HepG2 (cell line): ENCODE measurements around the gene DOK7. TPM values are rescaled to one million over a fixed set of nuclear protein-coding genes. Genes with fewer than 3 reads are reported as not detected.

Experiments used
- AGO2 ChIP-seq: fragments of 200-400 bp; formaldehyde crosslinking; optimal IDR thresholded peaks from 2 replicates; pipeline ENCODE3; 2017; ENCODE audit warnings: mild to moderate bottlenecking, low read depth, low read length, moderate library complexity
- EED ChIP-seq: sonication (generic); formaldehyde crosslinking; IDR thresholded peaks from 2 replicates; pipeline ENCODE4 v1.5.0; 2020; ENCODE audit warnings: mild to moderate bottlenecking, missing genetic modification reagents
- KAT8 ChIP-seq: IDR thresholded peaks from 2 replicates; pipeline ENCODE4 v1.6.1; 2016; ENCODE audit warnings: missing genetic modification reagents, missing compliant biosample characterization
- NKX3-1 ChIP-seq: sonication (generic); formaldehyde crosslinking; IDR thresholded peaks from 2 replicates; pipeline ENCODE4 v1.5.0; 2020; ENCODE audit warnings: missing genetic modification reagents
- REXO4 ChIP-seq: sonication (generic); formaldehyde crosslinking; IDR thresholded peaks from 2 replicates; pipeline ENCODE4 v1.8.0; 2022; ENCODE audit warnings: missing genetic modification reagents, mild to moderate bottlenecking, borderline replicate concordance
- ZBTB7A ChIP-seq: sonication (generic); formaldehyde crosslinking; IDR thresholded peaks from 2 replicates; pipeline ENCODE4 v1.8.0; 2022; ENCODE audit warnings: mild to moderate bottlenecking, missing genetic modification reagents
- ZC3H4 ChIP-seq: sonication (generic); formaldehyde crosslinking; IDR thresholded peaks from 2 replicates; pipeline ENCODE4 v1.4.0; 2020; ENCODE audit warnings: missing genetic modification reagents, borderline replicate concordance
- ZNF562 ChIP-seq: sonication (generic); formaldehyde crosslinking; IDR thresholded peaks from 2 replicates; pipeline ENCODE4 v1.8.0; 2022; ENCODE audit warnings: missing genetic modification reagents, borderline replicate concordance
- ZNF850 ChIP-seq: sonication (generic); formaldehyde crosslinking; conservative IDR thresholded peaks from 2 replicates; pipeline ENCODE4 v1.9.0; 2021; ENCODE audit warnings: mild to moderate bottlenecking, missing genetic modification reagents
- polyA plus RNA-seq, 8 experiments: library from polyadenylated mRNA; depleted of rRNA in 3 of 8; stranded (reverse) in 7 of 8; unstranded in 1 of 8; fragments of >200 nt; fragmentation: Illumina TruSeq in 4 of 8; extraction: Trizol in 4 of 8; gene quantifications; 2 replicates each; pipeline versions ENCODE4 v1.2.1 to v1.2.3, GENCODE V29; 2011 to 2016; ENCODE audit warnings: low read depth in 4 of 8, missing spikeins in 1 of 8, mixed read lengths in 1 of 8; ENCODE audit not compliant: insufficient read depth in 1 of 8
- total RNA-seq, 5 experiments: library from RNA; depleted of rRNA; stranded (reverse); fragments of >200 nt; fragmentation: Illumina TruSeq; extraction: Trizol; gene quantifications; 2 replicates each; pipeline ENCODE4 v1.2.3, GENCODE V29; 2016; ENCODE audit warnings: low read depth in 1 of 5
- TF ChIP-seq, protein P1 (sequence below): sonication (generic); formaldehyde crosslinking; IDR thresholded peaks from 2 replicates; pipeline ENCODE4 v1.4.0; 2020; ENCODE audit warnings: missing genetic modification reagents
- TF ChIP-seq, protein P2 (sequence below): sonication (generic); formaldehyde crosslinking; IDR thresholded peaks from 2 replicates; pipeline ENCODE4; 2020; ENCODE audit warnings: missing genetic modification reagents, mild to moderate bottlenecking, borderline replicate concordance
- TF ChIP-seq, protein P3 (sequence below): sonication (generic); formaldehyde crosslinking; conservative IDR thresholded peaks from 2 replicates; pipeline ENCODE4 v1.8.0; 2022; ENCODE audit warnings: missing genetic modification reagents
- TF ChIP-seq, protein P4 (sequence below): IDR thresholded peaks from 2 replicates; pipeline ENCODE4 v1.6.1; 2016; ENCODE audit warnings: low read depth
- TF ChIP-seq, protein P5 (sequence below): sonication (generic); formaldehyde crosslinking; IDR thresholded peaks from 2 replicates; pipeline ENCODE4 v1.4.0; 2020; ENCODE audit warnings: missing genetic modification reagents

DOK7 gene
- total and polyA plus RNA-seq, 2 of the 13 experiments (the other 11 are each of a cell fraction or from before 2014, with no cell fraction given) = 0.03 to 0.07 TPM

DNA sequence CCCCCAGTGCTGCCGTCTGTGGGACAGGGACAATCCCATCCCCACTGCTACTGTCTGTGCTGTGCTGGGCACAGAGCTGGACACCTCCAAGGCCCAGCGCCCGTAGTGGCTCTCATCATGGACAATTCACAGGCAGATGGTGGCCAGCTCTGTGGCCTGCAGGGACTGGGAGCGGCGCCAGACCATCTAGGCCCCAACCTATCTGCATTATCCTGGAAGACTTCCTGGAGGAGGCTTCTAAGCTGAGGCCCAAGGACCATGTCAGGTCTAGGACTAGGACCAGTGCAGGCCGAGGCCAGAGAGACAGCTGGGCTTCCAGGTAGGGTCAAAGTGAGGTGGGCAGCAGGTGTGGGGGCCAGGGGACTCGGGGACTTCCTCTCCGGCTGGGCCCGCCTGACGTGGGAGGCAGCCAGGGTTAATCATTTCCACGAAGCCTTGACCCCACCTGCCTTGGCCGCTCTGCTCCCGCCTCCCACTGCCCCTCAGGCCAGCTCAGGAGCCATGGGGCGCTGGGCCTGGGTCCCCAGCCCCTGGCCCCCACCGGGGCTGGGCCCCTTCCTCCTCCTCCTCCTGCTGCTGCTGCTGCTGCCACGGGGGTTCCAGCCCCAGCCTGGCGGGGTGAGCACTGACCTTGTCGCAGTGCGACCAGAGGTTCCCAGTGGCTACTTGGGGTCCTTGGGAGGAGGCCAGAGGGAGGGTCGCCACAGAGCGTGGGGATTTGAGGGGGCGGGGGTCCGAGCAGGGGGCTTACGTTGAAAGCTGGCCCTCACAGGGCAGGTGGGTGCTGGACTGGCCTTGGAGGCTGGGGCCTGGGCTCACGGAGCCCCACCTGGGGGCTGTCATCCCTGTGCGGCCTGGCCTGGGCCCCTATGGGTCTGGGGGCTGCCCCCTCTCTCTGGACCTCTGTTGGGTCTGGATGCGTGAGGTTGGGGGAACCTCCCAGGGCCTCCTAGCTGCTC, 21.3 kb upstream of the DOK7 start, which contains the start of gene HGFAC (continued):
- TF ChIP-seq, protein P1, sequence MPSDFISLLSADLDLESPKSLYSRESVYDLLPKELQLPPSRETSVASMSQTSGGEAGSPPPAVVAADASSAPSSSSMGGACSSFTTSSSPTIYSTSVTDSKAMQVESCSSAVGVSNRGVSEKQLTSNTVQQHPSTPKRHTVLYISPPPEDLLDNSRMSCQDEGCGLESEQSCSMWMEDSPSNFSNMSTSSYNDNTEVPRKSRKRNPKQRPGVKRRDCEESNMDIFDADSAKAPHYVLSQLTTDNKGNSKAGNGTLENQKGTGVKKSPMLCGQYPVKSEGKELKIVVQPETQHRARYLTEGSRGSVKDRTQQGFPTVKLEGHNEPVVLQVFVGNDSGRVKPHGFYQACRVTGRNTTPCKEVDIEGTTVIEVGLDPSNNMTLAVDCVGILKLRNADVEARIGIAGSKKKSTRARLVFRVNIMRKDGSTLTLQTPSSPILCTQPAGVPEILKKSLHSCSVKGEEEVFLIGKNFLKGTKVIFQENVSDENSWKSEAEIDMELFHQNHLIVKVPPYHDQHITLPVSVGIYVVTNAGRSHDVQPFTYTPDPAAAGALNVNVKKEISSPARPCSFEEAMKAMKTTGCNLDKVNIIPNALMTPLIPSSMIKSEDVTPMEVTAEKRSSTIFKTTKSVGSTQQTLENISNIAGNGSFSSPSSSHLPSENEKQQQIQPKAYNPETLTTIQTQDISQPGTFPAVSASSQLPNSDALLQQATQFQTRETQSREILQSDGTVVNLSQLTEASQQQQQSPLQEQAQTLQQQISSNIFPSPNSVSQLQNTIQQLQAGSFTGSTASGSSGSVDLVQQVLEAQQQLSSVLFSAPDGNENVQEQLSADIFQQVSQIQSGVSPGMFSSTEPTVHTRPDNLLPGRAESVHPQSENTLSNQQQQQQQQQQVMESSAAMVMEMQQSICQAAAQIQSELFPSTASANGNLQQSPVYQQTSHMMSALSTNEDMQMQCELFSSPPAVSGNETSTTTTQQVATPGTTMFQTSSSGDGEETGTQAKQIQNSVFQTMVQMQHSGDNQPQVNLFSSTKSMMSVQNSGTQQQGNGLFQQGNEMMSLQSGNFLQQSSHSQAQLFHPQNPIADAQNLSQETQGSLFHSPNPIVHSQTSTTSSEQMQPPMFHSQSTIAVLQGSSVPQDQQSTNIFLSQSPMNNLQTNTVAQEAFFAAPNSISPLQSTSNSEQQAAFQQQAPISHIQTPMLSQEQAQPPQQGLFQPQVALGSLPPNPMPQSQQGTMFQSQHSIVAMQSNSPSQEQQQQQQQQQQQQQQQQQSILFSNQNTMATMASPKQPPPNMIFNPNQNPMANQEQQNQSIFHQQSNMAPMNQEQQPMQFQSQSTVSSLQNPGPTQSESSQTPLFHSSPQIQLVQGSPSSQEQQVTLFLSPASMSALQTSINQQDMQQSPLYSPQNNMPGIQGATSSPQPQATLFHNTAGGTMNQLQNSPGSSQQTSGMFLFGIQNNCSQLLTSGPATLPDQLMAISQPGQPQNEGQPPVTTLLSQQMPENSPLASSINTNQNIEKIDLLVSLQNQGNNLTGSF (CRISPR knock-in tag) = no peak
- TF ChIP-seq, protein P2, sequence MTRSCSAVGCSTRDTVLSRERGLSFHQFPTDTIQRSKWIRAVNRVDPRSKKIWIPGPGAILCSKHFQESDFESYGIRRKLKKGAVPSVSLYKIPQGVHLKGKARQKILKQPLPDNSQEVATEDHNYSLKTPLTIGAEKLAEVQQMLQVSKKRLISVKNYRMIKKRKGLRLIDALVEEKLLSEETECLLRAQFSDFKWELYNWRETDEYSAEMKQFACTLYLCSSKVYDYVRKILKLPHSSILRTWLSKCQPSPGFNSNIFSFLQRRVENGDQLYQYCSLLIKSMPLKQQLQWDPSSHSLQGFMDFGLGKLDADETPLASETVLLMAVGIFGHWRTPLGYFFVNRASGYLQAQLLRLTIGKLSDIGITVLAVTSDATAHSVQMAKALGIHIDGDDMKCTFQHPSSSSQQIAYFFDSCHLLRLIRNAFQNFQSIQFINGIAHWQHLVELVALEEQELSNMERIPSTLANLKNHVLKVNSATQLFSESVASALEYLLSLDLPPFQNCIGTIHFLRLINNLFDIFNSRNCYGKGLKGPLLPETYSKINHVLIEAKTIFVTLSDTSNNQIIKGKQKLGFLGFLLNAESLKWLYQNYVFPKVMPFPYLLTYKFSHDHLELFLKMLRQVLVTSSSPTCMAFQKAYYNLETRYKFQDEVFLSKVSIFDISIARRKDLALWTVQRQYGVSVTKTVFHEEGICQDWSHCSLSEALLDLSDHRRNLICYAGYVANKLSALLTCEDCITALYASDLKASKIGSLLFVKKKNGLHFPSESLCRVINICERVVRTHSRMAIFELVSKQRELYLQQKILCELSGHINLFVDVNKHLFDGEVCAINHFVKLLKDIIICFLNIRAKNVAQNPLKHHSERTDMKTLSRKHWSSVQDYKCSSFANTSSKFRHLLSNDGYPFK = peak; percentile 15; the same call in 1 of the 2 replicates
- TF ChIP-seq ZC3H4 (CRISPR knock-in tag) = no peak
- TF ChIP-seq AGO2 = no peak
- TF ChIP-seq ZNF850 (CRISPR knock-in tag) = no peak
- TF ChIP-seq, protein P3, sequence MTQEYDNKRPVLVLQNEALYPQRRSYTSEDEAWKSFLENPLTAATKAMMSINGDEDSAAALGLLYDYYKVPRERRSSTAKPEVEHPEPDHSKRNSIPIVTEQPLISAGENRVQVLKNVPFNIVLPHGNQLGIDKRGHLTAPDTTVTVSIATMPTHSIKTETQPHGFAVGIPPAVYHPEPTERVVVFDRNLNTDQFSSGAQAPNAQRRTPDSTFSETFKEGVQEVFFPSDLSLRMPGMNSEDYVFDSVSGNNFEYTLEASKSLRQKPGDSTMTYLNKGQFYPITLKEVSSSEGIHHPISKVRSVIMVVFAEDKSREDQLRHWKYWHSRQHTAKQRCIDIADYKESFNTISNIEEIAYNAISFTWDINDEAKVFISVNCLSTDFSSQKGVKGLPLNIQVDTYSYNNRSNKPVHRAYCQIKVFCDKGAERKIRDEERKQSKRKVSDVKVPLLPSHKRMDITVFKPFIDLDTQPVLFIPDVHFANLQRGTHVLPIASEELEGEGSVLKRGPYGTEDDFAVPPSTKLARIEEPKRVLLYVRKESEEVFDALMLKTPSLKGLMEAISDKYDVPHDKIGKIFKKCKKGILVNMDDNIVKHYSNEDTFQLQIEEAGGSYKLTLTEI (CRISPR knock-in tag) = no peak
- peak; percentile 99 for TF ChIP-seq ZBTB7A (CRISPR knock-in tag)
- no peak for TF ChIP-seq ZNF562 (CRISPR knock-in tag)
- TF ChIP-seq, protein P4, sequence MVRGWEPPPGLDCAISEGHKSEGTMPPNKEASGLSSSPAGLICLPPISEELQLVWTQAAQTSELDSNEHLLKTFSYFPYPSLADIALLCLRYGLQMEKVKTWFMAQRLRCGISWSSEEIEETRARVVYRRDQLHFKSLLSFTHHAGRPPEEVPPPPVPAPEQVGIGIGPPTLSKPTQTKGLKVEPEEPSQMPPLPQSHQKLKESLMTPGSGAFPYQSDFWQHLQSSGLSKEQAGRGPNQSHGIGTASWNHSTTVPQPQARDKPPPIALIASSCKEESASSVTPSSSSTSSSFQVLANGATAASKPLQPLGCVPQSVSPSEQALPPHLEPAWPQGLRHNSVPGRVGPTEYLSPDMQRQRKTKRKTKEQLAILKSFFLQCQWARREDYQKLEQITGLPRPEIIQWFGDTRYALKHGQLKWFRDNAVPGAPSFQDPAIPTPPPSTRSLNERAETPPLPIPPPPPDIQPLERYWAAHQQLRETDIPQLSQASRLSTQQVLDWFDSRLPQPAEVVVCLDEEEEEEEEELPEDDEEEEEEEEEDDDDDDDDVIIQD (CRISPR knock-in tag) = no peak
- 0 out of 2 replicates have a peak, but pooled peaks have one; percentile 17 for TF ChIP-seq KAT8 (CRISPR knock-in tag)
- TF ChIP-seq NKX3-1 (CRISPR knock-in tag) = no peak
- no peak for TF ChIP-seq REXO4 (CRISPR knock-in tag)
- TF ChIP-seq, protein P5, sequence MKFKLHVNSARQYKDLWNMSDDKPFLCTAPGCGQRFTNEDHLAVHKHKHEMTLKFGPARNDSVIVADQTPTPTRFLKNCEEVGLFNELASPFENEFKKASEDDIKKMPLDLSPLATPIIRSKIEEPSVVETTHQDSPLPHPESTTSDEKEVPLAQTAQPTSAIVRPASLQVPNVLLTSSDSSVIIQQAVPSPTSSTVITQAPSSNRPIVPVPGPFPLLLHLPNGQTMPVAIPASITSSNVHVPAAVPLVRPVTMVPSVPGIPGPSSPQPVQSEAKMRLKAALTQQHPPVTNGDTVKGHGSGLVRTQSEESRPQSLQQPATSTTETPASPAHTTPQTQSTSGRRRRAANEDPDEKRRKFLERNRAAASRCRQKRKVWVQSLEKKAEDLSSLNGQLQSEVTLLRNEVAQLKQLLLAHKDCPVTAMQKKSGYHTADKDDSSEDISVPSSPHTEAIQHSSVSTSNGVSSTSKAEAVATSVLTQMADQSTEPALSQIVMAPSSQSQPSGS = no peak
- 0 out of 2 replicates have a peak, but pooled peaks have one; percentile 89 for TF ChIP-seq EED
